ENCODE data around the gene MFSD6. TPM values are rescaled to one million over a fixed set of nuclear protein-coding genes. Genes with fewer than 3 reads are reported as not detected.

Gene MFSD6
- total RNA-seq, 2 donors from 2014 or later, result 18.8 to 37.5 TPM

GRCh38 chr2:190387422-190387821 lies 20.7 kb upstream of the MFSD6 start:
- no peak for ATAC-seq
- H3K27ac Mint-ChIP-seq, result no peak overlapping the region
- H3K36me3 Mint-ChIP-seq, result no peaks in the 10 kb centered on the region
- H3K9me3 Mint-ChIP-seq, result no peaks in the 10 kb centered on the region
- DNase-seq (ENCODE audit: low spot score in 2 of 2), result no peak

GRCh38 chr2:190396271-190396670 lies 11.9 kb upstream of the MFSD6 start:
- no peak for DNase-seq (ENCODE audit: low spot score in 2 of 2)
- Mint-ChIP-seq H3K9me3 (no peaks in the 10 kb centered on the region), H3K36me3 (no peaks in the 10 kb centered on the region), H3K27ac (no peak overlapping the region)
- no peak for ATAC-seq

- no peaks in the 10 kb centered on the region for H3K9me3 Mint-ChIP-seq
- no peak overlapping the region for H3K27ac Mint-ChIP-seq
- no peaks in the 10 kb centered on the region for H3K36me3 Mint-ChIP-seq
- DNase-seq (ENCODE audit: low spot score in 2 of 2) (no peak), ATAC-seq (no peak)
Observed at GRCh38 chr2:190402986-190403603, 5.1 kb upstream of the MFSD6 start.

GRCh38 chr2:190404487-190404886 lies 3.7 kb upstream of the MFSD6 start:
- no peaks in the 10 kb centered on the region for H3K9me3 Mint-ChIP-seq
- no peak overlapping the region for H3K27ac Mint-ChIP-seq
- H3K36me3 Mint-ChIP-seq, result no peaks in the 10 kb centered on the region
- DNase-seq (ENCODE audit: low spot score in 2 of 2) (peak in 1 of 2 donors; percentile 26), ATAC-seq (peak; percentile 67)

GRCh38 chr2:190405070-190405469 lies 3.1 kb upstream of the MFSD6 start:
- Mint-ChIP-seq H3K27ac (no peak overlapping the region), H3K36me3 (no peaks in the 10 kb centered on the region), H3K9me3 (no peaks in the 10 kb centered on the region)
- DNase-seq (ENCODE audit: low spot score in 2 of 2), result no peak
- no peak for ATAC-seq

GRCh38 chr2:190405995-190406394 lies 2.2 kb upstream of the MFSD6 start:
- DNase-seq (ENCODE audit: low spot score in 2 of 2), result no peak
- no peaks in the 10 kb centered on the region for H3K36me3 Mint-ChIP-seq
- no peak overlapping the region for H3K27ac Mint-ChIP-seq
- H3K9me3 Mint-ChIP-seq, result no peaks in the 10 kb centered on the region
- no peak for ATAC-seq

- H3K27ac Mint-ChIP-seq, result no peak overlapping the region
- no peak for ATAC-seq
- peaks cover 0 to 4% of the 10 kb centered on the region in 2 donors for H3K36me3 Mint-ChIP-seq
Observed at GRCh38 chr2:190406805-190407204, 1.4 kb upstream of the MFSD6 start.

GRCh38 chr2:190407246-190407661 lies 901 bp upstream of the MFSD6 start:
- DNase-seq (ENCODE audit: low spot score in 2 of 2), result no peak
- Mint-ChIP-seq H3K27ac (peak overlapping the region in 1 of 2 donors; percentile 91), H3K36me3 (peaks cover 0 to 8% of the 10 kb centered on the region in 2 donors), H3K9me3 (no peaks in the 10 kb centered on the region)
- ATAC-seq, result peak; percentile 13 to 34

More at GRCh38 chr2:190406805-190407204, 1.4 kb upstream of the MFSD6 start:
- no peaks in the 10 kb centered on the region for H3K9me3 Mint-ChIP-seq
- no peak for DNase-seq (ENCODE audit: low spot score in 2 of 2)

- H3K9me3 Mint-ChIP-seq, result no peaks in the 10 kb centered on the region
Observed at GRCh38 chr2:190408538-190409271, 550 bp downstream of the MFSD6 start.

GRCh38 chr2:190409616-190410015 lies 1.5 kb downstream of the MFSD6 start:
- ATAC-seq (no peak), DNase-seq (ENCODE audit: low spot score in 2 of 2) (no peak)
- Mint-ChIP-seq H3K36me3 (peaks cover 5 to 22% of the 10 kb centered on the region in 2 donors), H3K27ac (peak overlapping the region; percentile 92 to 96), H3K9me3 (no peaks in the 10 kb centered on the region)

More at GRCh38 chr2:190408538-190409271, 550 bp downstream of the MFSD6 start:
- ATAC-seq (peak; percentile 49 to 59), DNase-seq (ENCODE audit: low spot score in 2 of 2) (peak; percentile 65 to 80)
- Mint-ChIP-seq H3K36me3 (peaks cover 5 to 20% of the 10 kb centered on the region in 2 donors), H3K27ac (peak overlapping the region; percentile 92 to 96)

- H3K27ac Mint-ChIP-seq, result peak overlapping the region; percentile 10 to 92
- ATAC-seq (no peak), DNase-seq (ENCODE audit: low spot score in 2 of 2) (no peak)
- H3K9me3 Mint-ChIP-seq, result no peaks in the 10 kb centered on the region
- peaks cover 5 to 22% of the 10 kb centered on the region in 2 donors for H3K36me3 Mint-ChIP-seq
Observed at GRCh38 chr2:190410166-190410565, 2.0 kb downstream of the MFSD6 start.

GRCh38 chr2:190412966-190413365 lies 4.8 kb downstream of the MFSD6 start:
- DNase-seq (ENCODE audit: low spot score in 2 of 2) (no peak), ATAC-seq (no peak)
- H3K27ac Mint-ChIP-seq, result peak overlapping the region in 1 of 2 donors; percentile 59
- H3K9me3 Mint-ChIP-seq, result no peaks in the 10 kb centered on the region
- H3K36me3 Mint-ChIP-seq, result peaks cover 5 to 22% of the 10 kb centered on the region in 2 donors

- DNase-seq (ENCODE audit: low spot score in 2 of 2), result no peak
- Mint-ChIP-seq H3K36me3 (peaks cover 5 to 26% of the 10 kb centered on the region in 2 donors), H3K27ac (peak overlapping the region; percentile 59 to 66)
Observed at GRCh38 chr2:190413421-190413820, 5.3 kb downstream of the MFSD6 start.

GRCh38 chr2:190415251-190415650 lies 7.1 kb downstream of the MFSD6 start:
- peak overlapping the region; percentile 85 to 92 for H3K27ac Mint-ChIP-seq
- ATAC-seq (peak in 1 of 2 donors; percentile 30), DNase-seq (ENCODE audit: low spot score in 2 of 2) (no peak)
- H3K9me3 Mint-ChIP-seq, result no peaks in the 10 kb centered on the region
- H3K36me3 Mint-ChIP-seq, result peaks cover 5 to 38% of the 10 kb centered on the region in 2 donors

More at GRCh38 chr2:190413421-190413820, 5.3 kb downstream of the MFSD6 start:
- ATAC-seq, result no peak
- no peaks in the 10 kb centered on the region for H3K9me3 Mint-ChIP-seq

GRCh38 chr2:190415794-190416775 lies 7.9 kb downstream of the MFSD6 start:
- ATAC-seq, result peak; percentile 43 to 52
- no peaks in the 10 kb centered on the region for H3K9me3 Mint-ChIP-seq
- peak overlapping the region; percentile 85 to 92 for H3K27ac Mint-ChIP-seq
- DNase-seq (ENCODE audit: low spot score in 2 of 2), result no peak
- H3K36me3 Mint-ChIP-seq, result peaks cover 5 to 38% of the 10 kb centered on the region in 2 donors

- ATAC-seq (no peak), DNase-seq (ENCODE audit: low spot score in 2 of 2) (no peak)
- peaks cover 5 to 35% of the 10 kb centered on the region in 2 donors for H3K36me3 Mint-ChIP-seq
- H3K9me3 Mint-ChIP-seq, result no peaks in the 10 kb centered on the region
- H3K27ac Mint-ChIP-seq, result peak overlapping the region; percentile 53 to 85
Observed at GRCh38 chr2:190417045-190417842, 9.1 kb downstream of the MFSD6 start.
